HG03108 (cell line): Measurements from ENCODE around the gene NINL.
"Not testable (repeated sequence)": the region's sequence is repeated elsewhere in the genome, so short reads cannot be mapped to it uniquely, and the experiment has no call there.

Experiments
- ATAC-seq: cut with Tn5 transposase; IDR thresholded peaks from one replicate; pipeline ENCODE4 v1.9.1; 2021; ENCODE audit warnings: moderate library complexity; ENCODE audit not compliant: unreplicated experiment

NINL gene

DNA sequence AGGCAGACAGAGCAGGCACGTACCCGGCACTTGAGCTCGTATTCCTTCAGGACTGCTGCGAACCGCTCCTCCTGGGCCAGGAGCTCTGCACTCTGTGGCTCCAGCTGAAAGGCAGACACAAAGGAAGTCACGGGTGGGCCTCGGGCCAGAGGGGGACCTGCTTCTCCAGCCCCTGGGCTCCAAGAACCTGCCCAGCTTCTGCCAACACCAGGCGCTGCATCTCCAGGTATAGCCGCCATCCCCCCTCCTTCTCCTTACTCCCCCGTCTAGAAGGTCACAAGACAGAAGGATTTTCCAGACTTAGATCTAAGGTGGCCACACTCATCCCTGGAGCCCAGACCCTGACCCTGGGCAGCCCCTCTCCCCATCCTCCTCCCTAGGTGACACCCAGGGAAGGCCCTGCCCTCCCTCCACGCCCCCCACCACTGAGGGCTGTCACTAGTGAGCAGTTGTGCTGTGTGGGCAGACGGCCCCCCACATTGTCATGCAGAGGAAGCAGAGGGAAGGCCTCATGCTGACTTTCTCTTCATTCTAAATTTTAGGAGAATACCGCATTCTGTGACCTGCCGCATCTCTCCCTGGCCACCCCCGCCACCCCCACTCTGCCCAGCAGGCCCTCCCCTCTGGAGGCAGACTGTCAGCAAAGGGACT, 96.0 kb downstream of the NINL start:
- ATAC-seq, result no peak

DNA sequence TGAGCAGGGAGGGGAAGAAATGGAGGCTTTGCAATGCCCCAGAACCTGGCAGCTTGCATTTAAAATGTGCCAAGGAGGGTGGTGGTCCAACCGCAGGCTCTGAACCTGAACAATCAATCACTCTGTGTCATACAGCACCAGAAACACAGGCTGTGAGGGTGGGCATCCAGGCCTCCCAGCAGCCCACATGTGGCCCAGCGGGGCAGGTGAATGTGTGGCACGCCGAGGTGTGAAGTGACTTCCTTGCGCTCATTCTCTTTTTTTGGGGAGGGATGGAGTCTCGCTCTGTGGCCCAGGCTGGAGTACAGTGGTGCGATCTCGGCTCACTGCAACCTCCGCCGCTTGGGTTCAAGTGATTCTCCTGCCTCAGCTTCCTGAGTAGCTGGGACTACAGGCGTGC, 97.4 kb downstream of the NINL start:
- no peak for ATAC-seq

GRCh38 chr20:25487306-25487705, 98.0 kb downstream of the NINL start:
- ATAC-seq, result no peak

GRCh38 chr20:25486377-25486776, 99.0 kb downstream of the NINL start:
- no peak for ATAC-seq

DNA sequence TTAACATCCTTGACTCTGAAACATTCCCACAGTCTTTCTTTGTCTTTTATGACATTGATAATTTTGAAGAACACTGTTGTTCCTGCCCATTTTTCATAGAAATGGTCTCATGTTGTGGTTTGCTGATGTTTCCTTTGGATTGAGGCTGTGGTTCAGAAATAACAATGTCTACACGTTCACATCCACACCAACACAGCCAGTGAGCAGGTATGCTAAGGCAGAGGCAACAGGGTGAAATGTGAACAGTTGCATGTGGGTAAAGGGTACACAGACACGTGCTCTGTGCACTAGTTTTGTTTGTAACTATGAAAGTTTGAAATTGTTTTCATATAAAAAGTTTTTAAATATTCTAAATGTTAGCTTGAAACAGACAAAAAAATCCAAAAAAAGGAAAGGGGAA, 99.5 kb downstream of the NINL start:
- ATAC-seq, result no peak

GRCh38 chr20:25484911-25485511, 100.3 kb downstream of the NINL start:
- ATAC-seq, result no peak

DNA sequence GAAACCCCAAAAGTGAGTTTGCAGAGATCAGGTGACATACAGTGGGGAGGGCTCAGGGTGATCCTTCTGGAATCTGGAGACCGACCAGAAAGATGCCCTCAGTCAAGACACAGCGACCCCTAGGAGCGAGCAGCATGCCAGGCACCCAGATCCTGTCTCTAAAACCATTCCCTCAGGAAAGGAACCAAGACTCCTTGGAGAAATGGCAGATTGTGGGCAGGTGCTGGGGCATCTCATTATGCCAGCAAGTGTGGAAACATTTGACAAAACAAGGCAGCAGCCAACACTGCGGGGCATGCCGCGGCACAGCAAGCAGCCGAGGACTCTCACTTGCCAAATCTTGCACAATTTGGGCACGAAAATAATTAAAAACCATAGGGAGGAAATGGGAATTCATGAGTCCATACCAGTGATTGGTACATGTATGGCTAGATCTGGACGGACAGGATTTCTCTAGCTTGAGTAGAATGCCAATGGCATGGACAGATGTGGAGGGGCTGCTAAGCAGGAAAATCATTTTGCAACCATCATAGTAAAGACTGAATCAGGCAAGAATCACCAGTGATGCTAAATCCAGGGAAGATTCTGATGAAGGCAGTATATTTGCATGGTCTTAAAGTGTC, 101.0 kb downstream of the NINL start:
- no peak for ATAC-seq

DNA sequence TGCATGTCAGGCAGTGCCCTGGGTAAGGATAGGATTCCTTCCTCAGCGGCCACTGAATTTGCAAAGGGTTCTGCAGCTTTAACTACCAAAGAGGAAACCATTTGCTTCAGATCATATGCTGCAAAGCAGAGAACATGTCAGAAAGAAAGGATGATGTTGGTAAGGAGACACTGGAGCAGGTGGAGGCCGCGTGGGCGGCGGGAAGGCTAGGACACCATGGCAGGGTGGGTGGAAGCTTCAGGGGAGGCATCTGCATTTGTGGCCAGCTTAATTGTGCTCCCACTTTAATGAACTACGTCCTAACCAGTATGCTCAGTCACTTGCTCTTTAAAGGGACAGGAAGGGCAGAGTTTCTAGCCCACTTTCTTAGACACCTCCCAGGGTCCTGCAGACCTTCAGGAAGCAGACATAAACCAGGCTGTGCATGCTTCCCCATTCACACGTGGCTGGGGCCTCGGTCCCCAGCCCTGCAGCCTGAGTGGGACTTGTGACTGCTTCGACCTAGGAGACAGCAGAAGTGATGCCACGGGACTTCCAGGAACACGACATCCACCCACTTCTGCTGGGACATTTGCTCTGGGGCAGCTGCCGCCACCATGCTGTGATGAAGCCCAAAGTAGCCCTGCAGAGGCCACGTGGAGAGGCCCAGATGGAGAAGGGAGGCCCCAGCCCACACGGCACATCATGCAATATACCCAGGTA, 101.7 kb downstream of the NINL start:
- ATAC-seq, result no peak

GRCh38 chr20:25481918-25482253, 103.4 kb downstream of the NINL start:
- ATAC-seq, result no peak

DNA sequence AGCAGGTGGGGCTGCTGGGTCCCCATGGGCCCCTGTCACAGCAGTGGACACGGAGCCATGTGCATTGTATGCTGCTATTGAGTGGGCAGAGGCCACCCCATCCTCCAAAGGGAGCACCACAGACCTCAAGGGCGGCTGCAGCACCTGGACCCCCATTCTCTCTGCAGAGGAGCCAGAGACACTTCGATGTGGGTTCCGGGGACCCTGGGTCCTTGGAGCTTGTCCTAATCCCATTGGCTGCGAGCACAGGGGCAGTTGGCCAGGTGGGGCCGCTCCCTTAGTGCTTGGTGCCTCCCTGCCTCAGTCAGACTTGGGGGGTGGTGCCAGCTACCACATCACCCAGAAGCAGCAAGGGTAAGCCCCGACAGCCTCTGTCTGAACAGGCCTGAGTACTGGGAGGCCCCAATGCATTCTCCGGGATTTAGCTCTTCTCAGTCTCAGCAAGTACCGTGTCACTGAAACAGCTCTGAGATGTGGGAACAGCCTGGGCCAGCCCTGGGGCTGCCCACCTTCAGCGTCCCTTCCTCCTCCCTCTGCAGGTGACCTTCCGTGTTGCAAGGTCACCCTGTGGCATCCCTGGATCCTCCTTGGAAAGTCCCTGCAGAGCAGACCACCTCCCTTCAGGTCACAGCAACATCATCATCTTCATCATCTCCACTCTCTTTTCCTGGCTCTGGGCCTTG, 104.0 kb downstream of the NINL start:
- ATAC-seq, result no peak

- no peak for ATAC-seq
Observed at GRCh38 chr20:25480797-25481196, 104.5 kb downstream of the NINL start.

GRCh38 chr20:25480156-25480555, 105.2 kb downstream of the NINL start:
- no peak for ATAC-seq

DNA sequence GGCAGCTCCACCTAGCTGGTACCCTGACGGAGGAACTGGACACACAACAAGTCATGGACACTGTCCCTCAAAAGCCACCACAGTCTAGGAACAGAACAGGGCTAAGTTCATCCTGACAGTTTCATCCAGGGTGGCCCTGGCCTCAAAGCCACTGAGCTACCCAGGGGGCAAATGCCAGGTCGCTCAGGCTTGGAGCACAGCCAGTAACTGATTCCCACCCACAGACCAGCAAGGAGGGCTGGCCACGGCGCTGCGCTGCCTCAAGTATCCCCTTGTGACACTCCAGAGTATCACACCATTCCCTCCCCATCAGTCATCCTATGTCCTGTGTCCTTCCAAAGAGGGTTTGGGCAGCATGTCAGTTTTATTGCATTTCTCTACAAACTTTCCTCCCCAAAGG, 105.7 kb downstream of the NINL start:
- ATAC-seq, result no peak

- ATAC-seq, result no peak
Observed at GRCh38 chr20:25478889-25479568, 106.3 kb downstream of the NINL start.

GRCh38 chr20:25477014-25477882, 108.1 kb downstream of the NINL start:
- ATAC-seq, result no peak

- ATAC-seq, result no peak
Observed at GRCh38 chr20:25476106-25477013, 109.0 kb downstream of the NINL start.

DNA sequence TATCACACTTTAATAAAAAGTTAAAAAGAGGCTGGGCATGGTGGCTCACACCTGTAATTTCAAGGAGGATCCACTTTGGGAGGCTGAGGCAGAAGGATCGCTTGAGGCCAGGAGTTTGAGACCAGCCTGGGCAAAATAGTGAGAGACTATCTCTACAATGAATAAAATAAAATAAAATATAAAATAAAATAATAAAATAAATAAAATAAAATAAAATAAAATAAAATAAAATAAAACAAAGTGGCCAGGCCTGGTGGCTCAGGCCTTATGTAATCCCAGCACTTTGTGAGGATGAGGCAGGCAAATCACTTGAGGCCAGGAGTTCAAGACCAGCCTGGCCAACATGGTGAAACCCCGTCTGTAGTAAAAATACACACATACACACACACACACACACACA, 112.0 kb downstream of the NINL start:
- not testable (repeated sequence) for ATAC-seq

- ATAC-seq, result no peak
Observed at GRCh38 chr20:25471020-25471419, 114.3 kb downstream of the NINL start.

- no peak for ATAC-seq
Observed at GRCh38 chr20:25470045-25470444, 115.3 kb downstream of the NINL start.
